Measurements from ENCODE around the gene NTNG1.

DNA sequence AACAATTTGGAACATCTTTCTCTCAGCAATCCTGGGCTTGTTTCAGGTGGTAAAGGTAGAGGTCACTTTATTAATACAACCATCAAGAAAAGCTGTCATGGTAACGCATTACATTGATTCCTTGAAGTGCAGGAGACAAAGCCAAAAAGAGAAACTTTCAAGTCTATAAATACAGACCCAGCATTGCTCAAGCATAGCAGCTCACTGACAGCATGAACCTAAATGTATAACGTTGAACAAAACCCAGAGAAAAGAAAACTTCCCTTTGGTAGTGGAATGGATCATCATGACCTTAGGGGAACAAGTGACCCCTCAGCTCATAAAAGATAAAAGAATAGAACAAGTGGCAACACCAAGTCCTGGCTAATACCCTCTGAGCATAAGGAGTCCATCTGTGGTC is 332.2 kb downstream of the NTNG1 start:
- TF ChIP-seq, protein P1, sequence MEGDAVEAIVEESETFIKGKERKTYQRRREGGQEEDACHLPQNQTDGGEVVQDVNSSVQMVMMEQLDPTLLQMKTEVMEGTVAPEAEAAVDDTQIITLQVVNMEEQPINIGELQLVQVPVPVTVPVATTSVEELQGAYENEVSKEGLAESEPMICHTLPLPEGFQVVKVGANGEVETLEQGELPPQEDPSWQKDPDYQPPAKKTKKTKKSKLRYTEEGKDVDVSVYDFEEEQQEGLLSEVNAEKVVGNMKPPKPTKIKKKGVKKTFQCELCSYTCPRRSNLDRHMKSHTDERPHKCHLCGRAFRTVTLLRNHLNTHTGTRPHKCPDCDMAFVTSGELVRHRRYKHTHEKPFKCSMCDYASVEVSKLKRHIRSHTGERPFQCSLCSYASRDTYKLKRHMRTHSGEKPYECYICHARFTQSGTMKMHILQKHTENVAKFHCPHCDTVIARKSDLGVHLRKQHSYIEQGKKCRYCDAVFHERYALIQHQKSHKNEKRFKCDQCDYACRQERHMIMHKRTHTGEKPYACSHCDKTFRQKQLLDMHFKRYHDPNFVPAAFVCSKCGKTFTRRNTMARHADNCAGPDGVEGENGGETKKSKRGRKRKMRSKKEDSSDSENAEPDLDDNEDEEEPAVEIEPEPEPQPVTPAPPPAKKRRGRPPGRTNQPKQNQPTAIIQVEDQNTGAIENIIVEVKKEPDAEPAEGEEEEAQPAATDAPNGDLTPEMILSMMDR (IDR thresholded peaks at IDR 0.05): no peak
- no peak for TF ChIP-seq POLR2A (IDR thresholded peaks at IDR 0.05)

Measured in esophagus squamous epithelium (tissue), 4 donors.